CD4-positive, alpha-beta T cell treated with Interleukin-21 for 1 hour (primary cell): ENCODE measurements around the gene IER3.
"Not testable (repeated sequence)": the region's sequence is repeated elsewhere in the genome, so short reads cannot be mapped to it uniquely, and the experiment has no call there.

ENCODE experiments used
- DNase-seq: peaks from one replicate; pipeline ENCODE4 v3.0.0-alpha.2; 2020

Gene IER3

DNA sequence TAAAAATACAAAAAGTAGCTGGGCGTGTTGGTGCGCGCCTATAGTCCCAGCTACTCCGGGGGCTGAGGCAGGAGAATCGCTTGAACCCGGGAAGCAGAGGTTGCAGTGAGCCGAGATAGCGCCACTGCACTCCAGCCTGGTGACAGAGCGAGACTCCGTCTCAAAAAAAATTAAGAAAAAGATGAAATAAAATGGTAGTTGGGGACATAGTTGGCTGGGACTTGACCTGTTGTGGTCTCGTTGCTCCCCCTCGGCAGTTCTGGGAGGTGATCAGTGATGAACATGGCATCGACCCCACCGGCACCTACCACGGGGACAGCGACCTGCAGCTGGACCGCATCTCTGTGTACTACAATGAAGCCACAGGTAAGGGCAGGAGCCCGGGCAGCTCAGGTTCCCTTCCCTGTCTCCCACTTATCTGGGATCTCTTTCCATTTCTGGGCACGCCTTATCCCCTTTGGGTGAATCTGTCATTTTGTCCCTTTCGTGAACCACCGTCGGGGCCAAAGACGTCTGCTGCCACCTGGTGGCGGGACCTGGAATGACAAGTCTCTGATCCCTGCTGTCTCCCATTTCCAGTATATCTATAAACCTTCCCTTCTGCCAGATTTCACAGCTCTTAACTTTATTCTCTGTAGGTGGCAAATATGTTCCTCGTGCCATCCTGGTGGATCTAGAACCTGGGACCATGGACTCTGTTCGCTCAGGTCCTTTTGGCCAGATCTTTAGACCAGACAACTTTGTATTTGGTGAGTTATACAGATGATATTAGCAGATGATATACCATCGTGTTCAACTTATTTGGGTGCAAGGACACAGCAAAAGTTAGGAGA, 21.9 kb downstream of the IER3 start:
- peak; percentile 86 for DNase-seq

DNA sequence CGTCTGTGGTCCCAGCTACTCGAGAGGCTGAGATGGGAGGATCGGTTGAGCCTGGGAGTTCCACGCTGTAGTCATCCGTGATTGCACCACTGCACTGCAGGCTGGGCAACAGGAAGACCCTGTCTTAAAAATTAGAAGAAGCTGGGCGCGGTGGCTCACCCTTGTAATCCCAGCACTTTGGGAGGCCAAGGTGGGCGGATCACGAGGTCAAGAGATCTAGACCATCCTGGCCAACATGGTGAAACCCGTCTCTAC, 22.4 kb downstream of the IER3 start:
- DNase-seq = not testable (repeated sequence)

DNA sequence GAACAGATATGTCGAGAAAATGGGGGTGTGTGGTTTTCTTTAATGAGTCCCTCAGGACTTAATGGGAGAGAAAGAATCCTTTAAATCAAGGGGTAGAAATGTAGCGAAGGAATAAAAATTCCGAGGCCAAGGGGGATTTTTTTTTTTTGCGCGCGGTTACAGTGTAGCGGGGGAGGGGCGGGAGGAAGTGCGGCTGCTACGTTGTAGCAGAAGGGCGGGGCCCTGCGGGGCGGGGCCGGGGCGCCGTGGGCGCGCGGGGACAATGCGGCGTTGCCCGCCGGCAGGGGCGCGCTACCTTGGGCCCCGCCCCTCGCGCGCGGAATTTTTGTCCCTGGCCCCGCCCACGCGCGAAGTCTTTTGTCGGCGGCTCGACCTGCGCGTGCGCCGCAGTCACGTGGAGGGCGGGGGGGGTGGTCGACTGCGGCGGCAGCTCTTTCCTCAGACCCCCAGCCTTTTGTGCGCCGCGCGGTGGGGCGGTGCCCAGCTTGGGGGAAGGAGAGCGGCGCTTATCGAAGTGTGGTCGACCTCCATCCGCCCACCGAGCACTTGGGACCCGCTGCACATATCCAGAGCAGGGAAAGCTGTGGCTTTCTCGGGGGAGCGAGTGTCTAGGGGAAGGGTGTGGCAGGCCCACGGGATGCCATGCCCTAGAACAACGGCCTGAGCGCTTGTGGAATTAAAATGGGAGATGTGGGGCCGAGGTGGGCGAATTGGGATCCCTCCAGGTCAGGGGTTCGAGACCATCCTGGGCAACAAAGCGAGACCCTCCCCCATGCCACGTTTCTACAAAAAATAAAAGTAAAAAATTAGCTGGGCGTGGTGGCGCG, 22.9 kb downstream of the IER3 start:
- DNase-seq = peak; percentile 95

DNA sequence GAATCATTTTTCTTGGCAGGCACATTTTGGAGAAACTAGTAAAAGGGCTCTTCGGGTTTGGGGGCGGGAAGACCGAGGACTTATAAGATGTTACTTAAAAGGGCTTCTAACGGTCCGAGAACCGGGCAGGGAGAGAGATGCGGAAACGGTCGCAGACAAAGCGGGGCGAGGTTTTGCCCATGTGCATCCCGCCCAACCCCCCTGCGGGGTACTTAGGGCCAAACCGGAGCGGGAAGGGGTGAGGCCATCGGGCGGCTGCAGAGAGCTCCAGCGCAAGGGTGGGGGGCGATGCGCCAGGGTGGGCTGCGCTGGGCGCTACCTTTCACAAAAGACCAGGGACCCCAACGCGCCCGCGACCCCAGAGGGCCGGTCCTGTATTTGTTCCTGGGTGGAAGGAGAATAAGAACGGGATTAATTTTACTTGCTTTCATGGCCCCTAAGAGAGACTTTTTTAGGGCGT, 23.6 kb downstream of the IER3 start:
- DNase-seq = peak; percentile 53

DNA sequence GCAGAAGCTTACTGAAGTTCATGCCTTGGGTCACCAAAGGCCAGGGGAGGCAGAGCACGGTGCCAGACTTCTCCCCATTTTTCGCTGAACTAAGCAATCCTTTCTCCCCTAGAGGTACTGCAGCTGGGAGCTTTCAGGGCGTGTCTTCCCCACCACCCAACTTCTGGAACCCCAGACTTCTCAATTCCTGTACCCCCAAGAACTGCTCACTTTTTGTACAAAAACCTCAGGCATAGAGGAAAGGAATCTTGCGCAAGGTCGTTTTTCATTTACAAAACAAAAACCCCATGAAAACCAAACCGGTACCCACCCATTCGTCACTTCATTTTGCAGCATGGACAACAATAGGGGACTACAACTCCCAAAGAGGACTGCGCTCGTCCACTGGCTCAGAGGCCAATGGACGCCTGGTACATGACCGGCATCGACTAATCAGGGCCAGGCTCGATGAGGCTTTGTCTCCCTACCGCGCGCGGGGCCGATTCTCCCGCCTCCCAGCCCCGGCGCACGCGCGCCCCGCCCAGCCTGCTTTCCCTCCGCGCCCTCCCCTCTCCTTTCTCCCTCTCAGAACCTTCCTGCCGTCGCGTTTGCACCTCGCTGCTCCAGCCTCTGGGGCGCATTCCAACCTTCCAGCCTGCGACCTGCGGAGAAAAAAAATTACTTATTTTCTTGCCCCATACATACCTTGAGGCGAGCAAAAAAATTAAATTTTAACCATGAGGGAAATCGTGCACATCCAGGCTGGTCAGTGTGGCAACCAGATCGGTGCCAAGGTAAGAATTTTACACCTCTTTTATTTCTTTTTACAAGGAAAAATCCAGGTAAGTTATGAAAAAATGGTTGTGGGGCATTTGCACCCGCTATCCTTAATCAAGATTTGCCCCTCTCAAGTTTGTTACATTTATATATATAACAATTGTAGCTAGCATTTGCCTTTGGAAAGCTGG, 24.3 kb downstream of the IER3 start, which contains the start of gene TUBB:
Gene TUBB (plus strand): TSS at position 562 of the 947 bp plus-strand sequence. CDS start 155 bp downstream, at position 717.
- peak; percentile 96 for DNase-seq

DNA sequence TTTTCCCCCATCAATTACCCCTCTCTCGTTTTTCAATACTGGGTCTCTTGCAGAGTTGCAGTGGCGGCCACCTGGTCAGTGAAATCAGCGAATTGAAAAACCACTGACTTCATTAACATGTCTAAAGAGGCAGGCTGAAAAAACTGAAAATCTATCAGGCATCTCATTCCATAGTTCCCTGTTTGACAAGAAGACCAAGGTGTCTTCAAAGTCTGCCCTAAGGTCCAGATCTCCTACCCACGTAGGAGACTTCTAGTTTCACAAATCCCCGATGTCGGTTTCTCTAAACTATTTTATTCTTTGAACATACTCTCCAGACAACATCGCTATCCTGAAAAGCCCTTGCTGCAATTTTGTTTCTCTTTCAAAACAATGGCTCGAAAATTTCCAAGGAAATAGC, 25.0 kb downstream of the IER3 start:
- DNase-seq = no peak

DNA sequence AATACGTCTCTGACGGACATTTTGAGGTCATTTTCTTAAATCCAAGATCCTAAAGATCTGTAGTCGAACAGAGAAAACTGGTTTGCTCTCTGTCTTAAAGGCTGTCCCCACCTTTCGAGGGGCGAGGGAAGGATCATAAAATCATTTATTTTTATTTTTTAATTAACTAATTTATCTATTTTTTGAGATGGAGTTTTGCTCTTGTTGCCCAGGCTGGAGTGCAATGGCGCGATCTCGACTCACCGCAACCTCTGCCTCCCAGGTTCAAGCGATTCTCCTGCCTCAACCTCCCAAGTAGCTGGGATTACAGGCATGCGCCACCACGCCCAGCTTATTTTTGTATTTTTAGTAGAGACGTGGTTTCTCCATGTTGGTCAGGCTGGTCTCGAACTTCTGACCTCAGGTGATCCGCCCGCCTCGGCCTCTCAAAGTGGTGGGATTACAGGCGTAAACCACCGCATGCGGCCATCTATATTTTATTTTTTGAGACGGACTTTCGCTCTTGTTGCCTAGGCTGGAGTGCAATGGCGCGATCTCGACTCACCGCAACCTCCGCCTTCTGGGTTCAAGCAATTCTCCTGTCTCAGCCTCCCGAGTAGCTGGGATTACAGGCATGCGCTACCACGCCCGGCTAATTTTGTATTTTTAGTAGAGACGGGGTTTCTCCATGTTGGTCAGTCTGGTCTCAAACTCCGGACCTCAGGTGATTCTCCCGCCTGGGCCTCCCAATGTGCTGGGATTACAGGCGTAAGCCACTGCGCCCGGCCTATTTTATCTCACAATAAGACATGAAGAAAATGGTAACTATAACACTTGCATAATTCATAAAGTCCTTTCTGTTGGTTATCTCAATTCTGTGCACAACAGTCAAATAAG, 26.3 kb downstream of the IER3 start:
- DNase-seq = not testable (repeated sequence)

DNA sequence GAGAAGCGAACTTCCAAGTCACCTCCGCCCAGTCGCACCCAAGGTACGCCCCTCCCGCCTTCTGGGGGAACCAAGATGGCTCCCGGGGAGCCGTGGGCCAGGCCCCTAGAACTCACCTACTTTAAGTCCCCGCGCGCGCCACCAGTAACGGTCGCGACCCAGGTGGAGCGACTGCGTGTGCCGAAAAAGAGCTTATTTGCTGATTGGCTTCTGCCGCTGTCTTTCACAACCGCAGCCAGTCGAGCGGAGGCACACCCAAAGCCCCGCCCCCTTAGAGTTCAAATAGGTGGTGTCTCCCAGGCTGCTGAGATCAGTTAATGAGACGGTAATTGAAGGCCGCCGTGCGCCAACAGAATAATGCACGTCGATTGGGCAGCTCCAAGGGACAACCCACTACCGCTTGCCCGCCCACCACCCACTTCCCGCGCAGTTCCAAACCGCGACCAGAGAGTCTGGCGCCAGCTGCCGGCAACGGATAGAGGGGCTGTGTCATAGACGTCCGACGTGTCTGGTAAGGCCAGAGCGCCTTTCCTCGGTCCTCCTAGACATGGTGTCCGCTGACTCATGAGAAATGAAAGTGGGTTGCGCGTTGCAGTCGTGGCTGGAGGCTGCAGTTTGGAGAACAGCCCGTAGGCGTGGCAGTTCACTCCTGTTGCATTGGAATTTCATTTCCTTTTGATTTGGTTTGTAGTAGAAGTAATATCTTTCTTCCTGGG, 27.1 kb downstream of the IER3 start, which contains the start of gene MDC1:
Gene MDC1 (minus strand): TSS at position 153 of the 716 bp plus-strand sequence. CDS start 2,106 bp downstream, outside the sequence.
- peak; percentile 100 for DNase-seq

DNA sequence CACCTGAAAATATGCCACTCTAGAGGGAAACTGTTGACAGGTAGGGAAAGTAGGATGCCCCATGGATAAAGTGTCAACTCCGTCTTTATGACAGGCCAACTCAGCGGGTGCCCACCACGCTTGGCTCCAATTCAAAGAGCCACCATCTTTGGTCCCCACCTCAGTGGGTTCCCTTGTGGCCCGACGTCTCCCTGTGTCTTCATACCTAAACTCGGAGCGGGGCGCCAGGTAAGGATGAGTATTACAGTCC, 27.5 kb downstream of the IER3 start:
- DNase-seq = no peak

DNA sequence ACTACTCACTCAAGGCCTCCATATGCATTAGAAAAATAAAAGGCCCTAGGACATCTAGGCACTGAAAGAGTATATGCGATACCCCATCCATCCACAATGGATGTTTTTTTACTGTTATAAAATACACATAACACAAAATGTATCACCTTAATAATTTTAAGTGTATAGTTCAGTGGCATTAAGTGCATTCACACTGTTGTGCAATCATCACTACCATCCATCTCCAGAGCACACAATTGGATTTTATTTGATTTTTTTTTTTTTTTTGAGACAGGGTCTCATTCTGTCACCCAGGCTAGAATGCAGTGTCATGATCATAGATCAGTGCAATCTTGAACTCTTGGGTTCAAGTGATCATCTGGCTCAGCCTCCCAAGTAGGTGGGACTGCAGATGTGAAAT, 30.1 kb downstream of the IER3 start:
- DNase-seq = no peak

DNA sequence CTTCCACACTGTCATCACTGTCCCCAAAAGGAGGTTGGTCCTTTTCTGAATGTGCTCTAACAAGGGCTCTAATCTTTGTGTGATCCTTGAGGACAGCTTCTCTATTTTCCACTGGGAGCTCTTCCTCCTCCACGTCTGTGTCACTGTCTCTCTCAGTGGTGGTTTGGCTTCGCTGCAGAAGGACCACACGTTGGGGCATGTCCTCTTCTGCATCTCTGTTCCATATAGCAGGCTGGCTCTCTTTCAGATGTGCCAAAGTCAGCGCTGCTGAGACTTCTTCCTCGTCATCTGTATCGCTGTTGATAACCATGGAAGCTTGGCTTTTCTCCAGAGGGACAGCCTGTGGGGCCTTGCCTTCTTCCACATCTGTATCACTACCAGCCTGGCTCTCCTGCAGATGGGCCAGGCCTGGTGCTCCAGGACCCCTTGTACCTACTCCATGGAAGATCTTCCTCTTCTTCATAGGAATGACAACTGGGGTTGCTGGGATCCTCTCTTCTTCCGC, 31.9 kb downstream of the IER3 start:
- no peak for DNase-seq

DNA sequence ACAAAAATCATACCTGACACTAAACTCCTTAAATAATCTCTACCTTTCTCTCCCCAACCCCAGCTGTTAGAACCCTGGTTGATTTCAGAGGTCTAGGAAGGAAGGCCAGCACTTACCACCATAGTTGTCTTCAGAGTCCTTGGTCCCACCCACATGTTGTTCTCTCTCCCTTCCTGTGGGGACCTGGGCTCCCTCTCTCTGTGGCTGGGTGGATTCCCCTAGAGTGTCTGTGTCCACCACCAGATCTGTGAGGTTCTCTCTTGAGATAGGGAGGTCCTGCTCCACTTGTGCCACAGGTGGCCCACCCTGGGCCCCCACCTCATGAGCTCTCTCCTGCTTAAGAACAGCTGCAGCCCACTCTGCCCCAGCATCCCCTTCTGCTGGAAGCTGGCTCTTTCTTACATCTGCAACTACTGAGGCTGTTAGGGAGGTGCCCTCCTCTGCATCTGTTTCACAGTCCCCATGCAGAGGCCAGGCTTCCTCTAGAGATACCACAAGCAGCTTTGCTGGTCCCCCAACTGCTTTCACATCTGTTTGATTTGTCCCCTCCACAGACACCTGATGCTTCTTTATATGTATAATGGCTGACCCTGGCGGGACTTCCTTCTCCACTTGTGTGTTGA, 32.5 kb downstream of the IER3 start:
- no peak for DNase-seq

DNA sequence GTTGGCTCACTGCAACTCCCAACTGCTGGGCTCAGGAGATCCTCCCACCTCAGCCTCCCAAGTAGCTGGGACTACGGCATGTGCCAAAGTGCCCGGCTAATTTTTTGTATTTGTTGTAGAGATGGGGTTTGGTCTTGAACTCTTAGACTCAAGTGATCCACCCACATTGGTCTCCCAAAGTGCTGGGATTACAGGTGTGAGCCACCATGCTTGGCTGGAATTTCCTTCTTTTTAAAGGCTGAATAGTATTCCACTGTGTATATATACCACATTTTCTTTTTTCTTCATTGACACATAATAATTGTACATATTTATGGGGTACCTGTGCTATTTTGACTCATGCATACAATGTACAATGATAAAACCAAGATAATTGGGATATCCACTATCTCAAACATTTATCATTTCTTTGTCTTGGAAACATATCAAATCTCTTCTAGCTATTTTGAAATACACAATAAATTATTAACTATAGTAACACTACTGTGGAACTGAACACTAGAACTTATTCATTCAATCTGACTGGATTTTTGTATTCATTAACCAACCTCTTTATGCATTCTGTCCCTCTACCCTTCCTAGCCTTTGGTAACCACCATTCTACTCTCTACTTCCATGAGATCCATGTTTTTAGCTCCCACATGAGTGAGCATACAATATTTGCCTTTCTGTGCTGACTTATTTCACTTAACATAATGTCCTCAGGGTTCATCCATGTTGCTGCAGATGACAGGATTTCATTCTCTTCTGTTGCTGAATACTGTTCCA, 35.1 kb downstream of the IER3 start:
- no peak for DNase-seq

DNA sequence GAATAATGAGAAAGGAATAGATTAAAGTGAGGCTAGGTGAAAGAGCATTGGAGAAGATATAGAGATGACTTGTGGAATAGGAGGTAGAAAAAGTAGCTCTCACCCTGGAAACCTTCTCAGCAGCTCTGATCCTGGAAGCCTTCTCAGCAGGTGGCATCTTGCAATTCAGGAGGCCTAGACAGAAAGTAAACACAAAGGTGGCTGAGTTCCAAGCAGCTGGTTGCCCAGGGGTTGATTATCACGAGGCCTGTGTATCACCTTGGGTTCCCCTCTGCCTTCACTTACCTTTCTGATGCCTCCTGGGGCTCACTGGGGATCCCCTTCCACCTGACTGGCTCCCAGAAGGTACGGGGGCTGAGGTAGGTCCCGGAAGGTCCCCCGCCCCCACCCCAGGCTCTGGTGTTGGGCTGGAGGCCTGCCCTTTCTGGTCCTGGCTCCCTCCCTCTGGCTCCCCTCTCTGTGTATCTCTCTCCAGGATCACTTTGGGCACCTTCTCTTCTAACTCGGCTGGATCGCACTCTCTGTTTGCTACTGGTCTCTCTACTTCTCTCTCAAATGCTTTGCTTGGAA, 37.0 kb downstream of the IER3 start:
- no peak for DNase-seq

DNA sequence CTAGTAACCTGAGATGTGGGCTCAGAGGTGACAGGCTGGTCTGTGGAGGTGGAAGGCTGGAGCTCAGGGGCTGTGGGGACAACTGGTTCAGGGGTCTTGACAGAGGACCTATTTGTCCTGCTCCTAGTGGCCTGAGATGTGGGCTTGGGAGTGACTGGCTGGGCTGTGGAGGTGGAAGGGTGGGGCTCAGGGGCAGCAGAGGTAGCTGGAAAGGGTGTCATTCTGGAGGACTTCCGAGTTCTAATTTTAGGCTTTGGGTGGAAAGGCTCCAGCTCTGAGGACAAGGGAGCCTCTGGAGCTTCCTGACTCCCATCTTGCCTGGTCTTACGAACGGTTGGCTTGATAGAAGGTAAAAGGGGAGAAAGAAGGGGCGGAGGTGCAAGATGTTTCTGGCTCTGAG, 38.7 kb downstream of the IER3 start:
- DNase-seq = no peak

DNA sequence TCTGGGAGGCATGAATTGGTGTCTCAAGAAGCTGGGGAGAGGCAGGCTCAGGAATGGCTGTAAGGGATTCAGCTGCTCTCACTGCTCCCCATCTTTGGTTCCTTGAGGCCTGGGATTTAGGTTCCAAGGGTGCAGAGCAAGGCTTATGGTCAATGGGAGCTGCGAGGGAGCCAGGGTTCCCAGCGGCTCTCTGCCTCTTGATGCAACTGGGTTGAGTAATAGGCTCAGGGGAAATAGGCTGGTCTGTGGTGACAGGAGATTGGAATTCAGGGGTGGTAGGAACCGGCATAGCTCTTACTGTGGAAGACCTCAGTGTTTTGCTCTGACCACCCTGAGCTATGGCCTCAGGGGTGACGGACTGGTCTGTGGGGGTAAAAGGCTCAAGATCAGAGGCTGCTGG, 40.5 kb downstream of the IER3 start:
- no peak for DNase-seq

DNA sequence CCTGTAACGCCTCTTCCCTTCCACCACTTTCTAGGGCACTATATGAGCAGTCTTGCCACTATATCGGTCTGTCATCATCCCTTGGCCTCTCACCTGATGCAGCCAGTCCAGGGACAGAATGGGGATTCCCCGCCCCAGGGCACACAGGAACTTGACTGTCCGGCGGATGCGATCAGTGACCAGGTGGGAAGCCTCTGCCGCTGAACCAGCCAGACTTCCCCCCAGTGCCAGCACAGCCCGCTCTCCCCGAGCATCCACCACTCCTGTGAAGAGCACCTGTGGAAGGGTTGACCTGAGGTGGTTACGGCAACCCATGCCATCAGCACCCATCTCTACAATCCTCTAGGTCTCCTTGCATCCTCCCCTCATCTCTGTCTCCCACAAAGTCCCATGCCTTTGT, 41.3 kb downstream of the IER3 start:
- DNase-seq = no peak

DNA sequence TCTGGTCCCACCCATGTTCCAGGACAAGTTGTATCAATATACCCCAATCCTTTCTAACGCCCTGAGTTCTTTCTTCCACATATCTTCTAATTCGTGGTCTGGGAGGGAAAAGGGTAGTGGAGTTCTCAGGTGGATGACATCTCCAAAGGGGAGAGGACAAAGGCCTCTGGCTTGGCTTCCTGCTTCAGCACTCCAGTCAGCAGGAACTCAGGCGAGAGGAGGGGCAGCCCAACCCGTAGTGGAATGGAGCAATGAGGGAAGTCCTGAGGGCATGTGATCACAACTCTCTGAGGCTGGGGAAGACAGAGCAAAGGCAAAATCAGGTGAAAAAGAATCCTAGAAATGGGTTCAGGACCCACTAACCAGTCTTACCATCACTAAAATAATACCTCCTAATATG, 44.0 kb downstream of the IER3 start:
- DNase-seq = no peak

DNA sequence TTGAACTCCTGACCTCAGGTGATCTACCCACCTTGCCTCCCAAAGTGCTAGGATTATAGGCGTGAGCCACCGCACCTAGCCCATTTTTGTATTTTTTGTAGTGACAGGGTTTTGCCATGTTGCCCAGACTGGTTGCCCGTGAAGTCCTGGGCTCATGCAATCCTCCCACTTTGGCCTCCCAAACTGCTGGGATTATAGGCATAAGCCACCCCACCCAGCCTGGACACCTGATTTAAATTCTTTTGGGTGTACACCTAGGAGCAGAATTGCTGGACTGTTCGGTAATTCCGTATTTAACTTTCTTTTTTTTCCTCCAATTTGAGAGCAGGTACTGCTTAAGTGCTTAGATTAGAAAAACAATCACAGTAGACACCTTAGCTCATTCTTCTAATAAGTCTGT, 47.9 kb downstream of the IER3 start:
- DNase-seq = no peak
